DMS53 treated with DMSO at 0.1 percent for 48 hours (cell line): ENCODE results near the gene GPD2.
A peak's percentile ranks its signal among the peaks of the same experiment; 100 is the strongest.
"Not testable (repeated sequence)": the region's sequence is repeated elsewhere in the genome, so short reads cannot be mapped to it uniquely, and the experiment has no call there.

Source experiments
- DNase-seq: peaks from one replicate; lab custom pipeline; 2025; ENCODE audit not compliant: unreplicated experiment; lab: John Stamatoyannopoulos, UW

The GPD2 gene

DNA sequence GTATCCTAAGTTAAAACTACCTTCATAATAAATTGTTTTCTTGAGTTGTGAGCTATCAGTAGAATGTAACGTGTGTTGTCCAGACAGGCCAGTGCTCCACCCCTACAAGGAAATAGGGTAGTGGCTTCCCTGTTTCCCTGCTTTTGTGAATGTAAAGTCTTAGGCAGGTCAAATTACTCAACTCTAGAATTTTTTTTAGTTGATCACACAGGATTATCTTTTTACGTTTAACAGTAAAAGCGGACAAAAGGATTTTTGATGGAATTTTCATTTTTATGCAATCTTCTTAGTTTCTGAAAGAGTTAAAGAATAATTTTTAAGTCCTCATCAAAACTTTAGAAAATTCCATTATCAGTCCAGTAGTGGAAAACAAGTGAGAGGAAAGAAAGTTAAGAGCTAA, 38.2 kb downstream of the GPD2 start:
- DNase-seq, result no peak

DNA sequence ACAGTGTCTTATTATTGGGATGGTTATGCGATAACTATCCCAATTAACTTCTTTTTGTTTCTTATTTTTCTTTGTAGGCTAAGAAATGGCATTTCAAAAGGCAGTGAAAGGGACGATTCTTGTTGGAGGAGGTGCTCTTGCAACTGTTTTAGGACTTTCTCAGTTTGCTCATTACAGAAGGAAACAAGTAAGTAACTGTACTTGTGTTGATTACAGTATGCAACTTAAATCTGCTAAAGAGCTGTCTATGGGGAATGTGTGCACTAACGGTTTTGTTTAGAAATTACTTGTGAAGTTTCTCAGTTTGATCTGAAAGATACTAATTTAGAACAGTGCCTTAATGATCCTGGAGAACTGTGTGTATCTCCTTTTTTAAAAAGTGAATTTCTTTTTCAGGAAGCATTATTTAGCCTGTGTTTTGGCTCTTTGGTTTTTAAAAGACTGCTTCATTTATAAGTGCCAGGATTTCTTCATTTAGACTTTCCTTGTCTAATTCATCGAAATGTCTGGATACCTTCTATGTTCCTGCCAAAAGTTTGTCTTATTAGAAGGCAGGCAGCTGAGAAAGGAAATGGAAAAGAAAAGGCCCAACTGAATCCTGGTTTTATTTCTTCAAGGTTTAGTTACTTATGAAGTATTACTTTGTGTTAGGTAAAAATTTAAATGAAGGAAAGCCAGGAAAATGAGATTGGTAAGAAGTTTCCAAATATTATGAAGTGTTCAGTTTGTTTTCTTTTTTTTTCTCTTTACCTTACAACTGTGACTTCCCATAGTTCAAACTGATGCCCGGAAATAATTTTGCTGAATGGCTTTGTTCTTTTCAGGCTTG, 40.1 kb downstream of the GPD2 start:
- no peak for DNase-seq

DNA sequence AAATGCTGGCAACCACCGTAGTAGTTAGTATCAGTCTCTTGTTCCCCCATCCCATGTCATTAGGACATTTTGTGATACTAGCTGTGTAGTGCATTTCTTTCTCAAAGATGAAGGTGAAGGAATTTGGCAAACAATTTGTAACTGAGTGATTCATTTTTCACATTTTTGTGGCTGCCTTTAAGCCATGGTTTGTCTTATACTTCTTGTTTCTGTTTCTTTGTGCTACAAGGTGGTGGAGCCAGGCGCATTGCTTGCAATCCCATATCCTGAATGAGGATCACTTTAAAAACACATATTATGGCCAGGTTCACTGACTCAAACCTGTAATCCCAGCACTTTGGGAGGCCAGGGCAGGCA, 40.6 kb downstream of the GPD2 start:
- no peak for DNase-seq

DNA sequence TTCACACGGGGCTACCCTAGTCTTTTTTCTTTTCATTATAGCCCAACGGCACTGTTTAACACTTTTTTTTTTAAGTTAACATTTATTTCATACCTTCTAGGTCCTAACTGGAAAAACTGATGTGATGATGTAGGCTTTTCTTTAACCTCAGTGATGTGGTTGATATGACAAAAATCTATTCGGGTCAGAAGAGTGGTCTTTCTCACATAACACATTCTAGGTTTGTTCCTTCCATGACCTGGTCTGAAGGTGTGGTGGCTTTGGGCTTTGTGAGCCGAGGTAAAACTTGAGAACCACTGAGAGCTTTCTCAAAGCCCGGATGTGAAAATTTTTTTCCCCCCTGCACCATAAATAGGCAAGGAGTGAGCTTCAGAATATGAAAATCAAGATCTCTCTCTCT, 44.2 kb downstream of the GPD2 start:
- DNase-seq, result no peak

DNA sequence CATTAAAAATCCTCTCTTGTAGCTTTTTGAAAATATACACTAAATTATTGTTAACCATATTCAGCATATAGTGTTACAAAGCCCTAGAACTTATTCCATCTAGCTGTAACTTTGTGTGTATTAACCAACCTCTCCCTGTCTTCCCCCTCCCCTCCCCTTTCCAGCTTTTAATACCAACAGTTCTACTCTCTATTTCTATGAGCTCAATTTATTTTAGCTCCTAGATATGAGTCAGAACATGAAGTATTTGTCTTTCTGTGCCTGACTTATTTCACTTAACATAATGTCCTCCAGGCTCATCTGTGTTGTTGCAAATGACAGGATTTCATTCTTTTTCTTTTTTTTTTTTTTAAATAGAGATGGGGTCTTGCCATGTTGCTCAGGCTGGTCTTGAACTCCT, 45.1 kb downstream of the GPD2 start:
- DNase-seq, result peak; percentile 46

DNA sequence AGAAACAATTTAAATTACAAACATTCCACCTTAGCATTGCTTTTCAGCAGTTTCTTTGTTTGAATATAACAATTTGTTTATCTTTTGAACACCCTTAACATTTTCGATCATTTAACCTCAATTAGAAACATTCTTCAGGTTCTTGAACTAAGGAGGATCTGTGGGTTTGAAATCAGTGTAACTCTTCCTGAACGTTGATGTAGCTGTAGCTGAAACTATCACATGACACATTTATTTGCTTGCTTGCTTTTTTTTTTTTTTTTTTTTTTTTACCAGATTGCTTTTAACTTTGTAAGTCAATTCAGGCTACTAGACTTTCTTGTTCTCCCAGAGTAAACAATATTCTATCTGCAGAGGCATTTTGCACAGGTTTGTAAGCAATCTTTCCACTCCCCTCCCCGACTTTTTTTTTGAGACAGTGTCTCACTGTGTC, 47.6 kb downstream of the GPD2 start:
- peak; percentile 54 for DNase-seq

DNA sequence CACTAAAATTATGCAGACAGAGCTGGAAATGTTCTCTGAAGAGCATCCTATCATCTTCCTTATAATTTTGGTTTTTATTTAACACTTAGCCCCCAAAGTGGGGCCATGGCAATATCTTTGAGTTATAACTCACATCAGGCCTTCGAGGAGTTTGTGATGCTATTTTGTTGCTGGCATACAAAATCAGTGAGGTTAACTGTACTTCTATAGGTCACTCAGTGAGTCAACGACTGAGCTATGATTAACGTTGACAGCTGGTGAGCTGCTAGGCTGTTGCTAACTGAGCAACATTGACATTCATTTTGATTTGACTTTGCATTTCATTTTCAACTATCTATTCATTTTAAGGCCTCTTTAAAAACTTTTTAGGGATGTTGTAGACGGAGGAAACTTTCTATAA, 50.0 kb downstream of the GPD2 start:
- no peak for DNase-seq

DNA sequence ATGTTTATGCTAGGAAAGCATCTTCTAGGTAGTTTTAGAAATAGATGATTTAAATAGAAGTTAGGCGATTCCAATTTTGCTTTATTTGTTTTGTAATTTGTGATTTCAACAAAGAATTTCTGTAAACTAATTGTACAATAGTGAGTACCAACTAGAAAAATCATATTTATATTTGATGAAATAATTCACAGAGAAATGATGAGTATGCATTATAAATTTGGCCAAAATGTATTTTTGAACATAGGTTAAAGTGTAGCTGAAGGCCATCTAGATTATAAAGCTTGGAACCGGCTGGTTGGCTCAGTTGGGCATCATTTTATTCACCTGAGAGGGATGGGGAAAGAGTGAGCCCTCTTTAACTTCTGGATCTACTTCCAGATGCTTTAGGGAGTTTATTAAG, 50.4 kb downstream of the GPD2 start:
- DNase-seq, result no peak

DNA sequence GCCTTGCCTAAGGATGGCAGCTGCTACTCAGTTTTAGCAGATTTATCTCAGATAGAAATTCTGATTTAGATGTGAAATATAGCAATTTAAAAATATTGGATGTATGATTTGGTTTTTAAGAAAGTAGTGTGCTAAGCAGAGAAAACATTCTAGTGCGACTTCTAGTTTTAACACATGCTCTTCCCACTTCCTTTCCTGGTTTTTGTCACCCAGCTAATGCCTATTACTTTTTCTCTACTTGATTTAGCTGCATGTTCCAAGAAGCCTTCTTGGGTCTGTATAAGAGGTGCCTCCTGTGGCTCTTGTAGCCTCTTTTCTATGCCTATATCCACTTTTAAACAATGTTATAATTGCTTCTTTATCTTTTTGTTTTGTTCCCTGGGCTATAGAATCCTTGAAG, 53.0 kb downstream of the GPD2 start:
- DNase-seq, result no peak

DNA sequence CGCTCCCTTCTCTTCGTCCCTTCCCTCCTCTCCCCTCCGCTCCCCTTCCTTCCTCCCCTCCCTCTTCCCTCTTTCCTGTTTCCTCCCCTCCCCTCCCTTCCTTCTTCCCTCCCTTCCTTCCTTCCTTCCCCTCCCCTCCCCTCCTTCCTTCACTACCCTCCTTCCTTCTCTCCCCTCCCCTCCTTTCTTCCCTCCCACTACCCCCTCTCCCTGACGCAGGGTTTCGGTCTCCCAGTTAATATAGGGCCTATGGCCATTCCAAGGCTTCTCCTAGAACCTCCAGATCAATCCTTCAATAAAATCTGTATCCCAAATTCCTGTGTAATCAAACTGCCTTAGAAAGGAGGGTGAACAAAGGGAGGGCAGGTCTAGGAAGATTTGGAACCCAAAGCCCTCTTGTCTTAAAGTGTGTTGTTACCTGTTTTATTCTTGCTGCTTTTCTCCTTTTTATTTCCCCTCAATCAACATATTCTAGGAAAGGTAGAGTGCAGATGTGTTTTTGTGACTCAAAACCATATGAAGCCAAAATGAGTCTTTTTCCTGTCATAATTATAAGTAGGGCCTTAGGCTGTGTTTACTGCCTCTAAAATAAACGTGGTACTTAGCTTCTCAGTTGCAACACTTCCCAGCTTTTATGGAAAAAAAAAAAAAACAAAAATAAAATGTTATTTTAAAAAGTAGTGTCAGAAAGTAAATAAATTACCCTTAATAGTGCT, 53.7 kb downstream of the GPD2 start:
- DNase-seq, result no peak

DNA sequence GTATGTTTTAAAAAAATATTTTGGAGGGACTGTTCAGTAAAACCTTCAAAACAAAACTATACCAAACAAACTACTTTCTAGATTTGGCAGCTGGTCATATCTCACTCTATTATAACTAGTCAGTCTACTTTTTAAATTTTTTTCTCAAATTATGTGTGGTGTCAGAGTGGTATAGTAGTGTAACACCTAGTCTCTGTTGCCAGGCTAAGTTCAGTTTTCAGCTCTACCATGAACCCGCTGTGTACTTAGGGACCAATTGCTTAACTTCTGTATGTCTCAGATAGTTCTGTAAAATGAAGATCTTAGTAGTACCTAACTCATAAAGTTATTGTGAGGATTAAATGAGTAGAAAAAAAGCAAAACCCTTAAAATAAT, 54.3 kb downstream of the GPD2 start:
- DNase-seq, result no peak

DNA sequence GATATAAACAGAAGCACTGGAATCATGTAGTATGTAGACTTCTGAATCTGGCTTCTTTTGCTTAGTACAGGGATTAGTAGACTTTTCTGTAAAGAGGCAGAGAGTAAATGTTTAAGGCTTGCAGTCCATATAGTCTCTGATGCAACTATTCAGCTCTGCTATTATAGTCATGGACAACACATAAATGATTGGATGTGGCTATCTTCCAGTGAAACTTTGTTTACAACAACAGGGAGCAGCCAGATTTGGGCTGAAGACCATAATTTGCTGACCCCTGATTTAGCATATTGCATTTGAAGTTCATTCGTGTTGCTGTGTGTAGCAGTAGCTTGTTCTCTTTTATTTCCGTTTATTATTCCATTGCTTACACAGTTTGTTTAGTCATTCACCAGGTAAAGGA, 55.0 kb downstream of the GPD2 start:
- no peak for DNase-seq

DNA sequence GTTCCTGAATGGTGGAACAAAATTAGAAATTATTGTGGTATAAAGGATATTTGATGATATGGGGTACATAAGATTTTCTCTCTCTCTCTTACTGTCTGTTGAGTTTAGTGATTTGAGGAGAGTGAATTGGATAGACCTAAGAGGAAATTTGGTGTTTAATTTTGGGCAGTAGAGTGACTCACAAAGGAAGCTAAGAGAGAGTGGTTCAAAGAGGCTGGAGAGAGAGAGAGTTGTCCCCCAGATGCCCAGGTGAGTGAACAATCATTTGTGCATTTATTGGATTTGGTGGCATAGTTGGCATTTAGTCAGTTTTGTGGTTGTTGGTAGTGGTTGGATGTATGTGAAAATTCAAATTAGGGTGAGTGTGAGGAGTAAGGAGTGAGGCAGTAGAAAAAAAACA, 56.8 kb downstream of the GPD2 start:
- no peak for DNase-seq

DNA sequence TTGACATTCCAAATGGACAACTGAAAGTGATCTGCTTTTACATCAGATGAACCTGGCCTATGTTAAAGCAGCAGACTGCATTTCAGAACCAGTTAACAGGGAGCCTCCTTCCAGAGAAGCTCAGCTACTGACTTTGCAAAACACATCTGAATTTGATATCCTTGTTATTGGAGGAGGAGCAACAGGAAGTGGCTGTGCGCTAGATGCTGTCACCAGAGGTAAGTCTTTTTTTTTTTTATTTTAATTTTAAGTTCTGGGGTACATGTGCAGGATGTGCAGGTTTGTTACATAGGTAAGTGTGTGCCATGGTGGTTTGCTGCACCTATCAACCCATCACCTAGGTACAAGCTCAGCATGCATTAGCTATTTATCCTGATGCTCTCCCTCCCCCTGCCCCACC, 59.8 kb downstream of the GPD2 start:
- DNase-seq, result not testable (repeated sequence)

DNA sequence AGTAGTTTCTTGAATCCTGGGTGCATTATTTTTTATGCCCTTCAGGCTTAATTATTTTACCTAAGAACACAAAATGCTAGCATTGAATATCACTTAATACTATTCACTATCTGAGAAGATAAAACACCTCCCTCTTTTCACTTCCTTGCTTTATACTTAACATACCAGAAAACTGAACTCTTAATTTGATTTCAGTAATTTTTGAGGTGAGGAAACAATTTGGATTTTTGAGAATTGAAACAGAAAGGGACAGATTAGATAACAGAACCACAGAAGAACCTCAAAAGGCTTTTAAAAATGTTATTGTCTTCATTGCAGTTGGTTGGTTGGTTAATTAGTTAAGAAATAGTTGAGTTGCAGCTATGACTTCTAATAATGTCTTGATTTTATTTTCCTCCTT, 69.5 kb downstream of the GPD2 start:
- DNase-seq, result no peak

DNA sequence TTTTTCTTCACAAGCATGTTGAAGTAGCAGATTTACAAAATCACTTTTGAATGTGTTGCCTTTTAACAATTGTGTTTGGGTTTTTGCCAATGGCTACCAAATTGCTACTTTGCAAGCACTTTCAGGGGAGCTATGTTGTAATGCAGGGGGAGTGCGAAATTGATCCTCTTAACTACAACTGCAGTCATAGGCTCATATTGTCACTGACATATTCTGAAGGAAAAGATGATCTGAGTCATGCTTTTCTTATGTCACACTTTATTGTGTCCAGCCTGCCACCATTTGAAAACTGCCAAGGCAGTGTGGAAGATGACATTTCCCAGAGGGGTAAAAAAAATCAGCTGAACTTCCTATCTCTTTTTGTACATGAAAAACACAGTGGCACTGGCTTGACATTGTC, 74.9 kb downstream of the GPD2 start:
- no peak for DNase-seq

DNA sequence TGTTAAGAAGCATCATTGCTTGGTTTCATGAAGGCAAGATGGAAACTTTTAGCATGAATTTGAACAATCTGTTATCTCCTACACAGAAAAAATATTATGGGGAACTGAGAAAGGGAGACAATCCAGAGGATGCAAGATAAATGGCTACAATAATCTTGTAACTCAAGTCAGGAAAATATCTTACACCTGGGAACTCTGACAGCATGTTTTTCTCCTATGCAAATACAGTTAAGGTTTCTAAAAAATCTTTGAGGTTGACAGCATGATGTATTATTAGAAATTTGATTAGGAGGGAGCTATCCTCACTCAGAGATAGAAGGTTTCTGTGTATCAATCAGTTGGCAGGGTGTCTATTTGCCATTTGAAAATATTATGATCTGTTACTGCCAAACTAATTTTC, 75.6 kb downstream of the GPD2 start:
- no peak for DNase-seq

DNA sequence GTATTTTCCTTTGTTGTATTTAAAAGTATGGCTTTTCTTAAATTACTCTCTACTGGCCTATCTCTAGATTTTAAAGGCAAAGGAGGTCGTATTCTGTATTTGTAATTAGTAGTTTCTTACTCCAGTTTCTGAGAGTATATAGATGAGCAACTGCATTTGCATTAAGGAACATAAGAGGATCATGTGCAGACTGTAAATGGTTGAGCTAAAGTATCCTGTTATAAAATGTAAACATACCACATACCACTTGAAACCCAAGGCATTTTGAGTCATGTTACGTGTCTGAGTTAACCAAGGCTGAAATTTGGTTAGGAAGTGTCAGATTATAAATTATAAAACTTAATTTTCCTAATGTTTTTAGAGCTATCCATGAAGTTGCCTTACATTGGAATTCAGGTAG, 76.3 kb downstream of the GPD2 start:
- peak; percentile 20 for DNase-seq

DNA sequence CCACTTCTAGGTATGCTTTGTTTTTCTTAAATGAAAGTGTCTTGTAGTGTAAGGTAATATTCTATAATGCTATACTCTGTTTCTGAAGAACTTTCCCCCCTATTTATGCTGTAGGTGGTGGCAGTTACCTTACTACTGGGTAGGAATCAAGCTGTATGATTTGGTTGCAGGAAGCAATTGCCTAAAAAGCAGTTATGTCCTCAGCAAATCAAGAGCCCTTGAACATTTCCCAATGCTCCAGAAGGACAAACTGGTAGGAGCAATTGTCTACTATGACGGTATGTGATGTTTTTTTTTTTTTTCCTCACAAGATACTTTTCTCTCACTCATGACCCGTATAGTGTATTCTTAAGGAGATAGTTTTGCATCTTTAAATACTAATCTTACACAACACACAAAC, 77.0 kb downstream of the GPD2 start:
- DNase-seq, result no peak

DNA sequence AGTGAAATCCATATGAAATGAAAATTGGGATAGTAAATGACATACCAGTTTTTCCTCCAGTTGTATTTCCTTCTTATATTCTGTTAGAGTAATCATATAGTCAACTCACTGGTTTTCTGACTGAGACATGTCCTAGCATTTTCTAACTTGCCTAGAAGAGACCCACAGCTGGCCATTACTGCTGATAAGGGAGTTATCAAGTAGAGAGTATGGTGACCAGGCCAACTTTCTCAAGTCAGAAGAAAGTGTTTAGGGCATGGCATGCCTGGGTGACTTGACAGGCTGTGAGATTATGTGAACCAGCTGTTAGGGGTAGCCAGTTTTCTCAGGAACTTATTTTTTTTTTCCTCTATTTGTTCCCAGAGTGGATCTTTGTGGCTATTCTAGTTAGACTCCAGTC, 81.2 kb downstream of the GPD2 start:
- DNase-seq, result no peak

DNA sequence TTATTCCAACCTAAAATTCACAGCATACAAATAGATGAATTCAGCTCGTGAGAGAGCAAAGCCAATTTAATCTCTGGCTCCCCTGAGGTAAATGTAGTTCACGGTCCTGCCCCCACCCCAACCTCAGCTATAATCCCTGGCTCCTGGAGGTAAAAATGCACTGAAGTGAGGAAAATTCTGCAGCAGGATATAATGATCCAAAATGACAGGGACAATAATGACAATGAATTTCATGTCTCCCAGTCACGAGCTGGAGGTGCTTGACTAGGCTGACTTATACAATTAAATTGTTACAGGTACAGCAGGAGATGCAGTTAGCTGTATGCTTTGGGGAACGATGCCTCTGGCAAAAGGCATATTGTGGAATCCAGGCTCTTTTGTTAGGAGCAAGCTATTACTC, 82.0 kb downstream of the GPD2 start:
- DNase-seq, result no peak

DNA sequence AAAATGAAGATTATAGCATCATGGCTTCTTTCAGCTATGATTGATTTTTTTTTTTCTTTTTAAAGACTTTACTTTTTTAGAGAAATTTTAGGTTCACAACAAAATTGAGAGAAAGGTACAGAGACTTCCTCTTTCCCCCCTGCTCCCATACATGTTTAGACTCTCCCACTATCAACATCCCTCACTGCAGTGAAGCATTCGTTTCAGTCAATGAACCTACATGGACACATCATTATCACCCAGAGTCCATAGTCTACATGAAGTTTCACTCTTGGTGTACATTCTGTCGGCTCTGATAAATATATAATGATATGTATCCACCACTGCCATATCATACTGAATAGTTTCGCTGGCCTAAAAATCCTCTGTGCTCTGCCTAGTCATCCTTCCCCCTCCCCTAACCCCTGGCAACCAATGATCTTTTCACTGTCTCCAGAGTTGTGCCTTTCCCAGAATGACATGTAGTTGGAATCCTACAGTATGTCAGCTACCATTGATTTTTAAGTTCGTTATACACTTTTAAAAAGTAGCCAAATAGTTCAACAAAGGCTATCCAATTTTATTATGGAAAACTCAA, 86.8 kb downstream of the GPD2 start:
- no peak for DNase-seq
